Adrenal gland (tissue), 12 donors: Measurements from ENCODE around the gene ADARB2. TPM values are rescaled to one million over a fixed set of nuclear protein-coding genes. Genes with fewer than 3 reads are reported as not detected.

Experiments
- DNase-seq, 7 donors: peaks; one replicate each; pipeline ENCODE4 v3.0.0-alpha.2; 2019 to 2020
- H3K27ac ChIP-seq, 5 donors: fragments of 200-600 bp; sonication (generic) in 4 of 5; 1 replicate in 3 of 5; 2 replicates in 2 of 5; pipeline versions ENCODE4 v1.5.1 to v1.8.0; 2016 to 2020; ENCODE audit warnings: mild to moderate bottlenecking in 1 of 5
- H3K27me3 ChIP-seq: fragments of 200-600 bp; 2 replicates; pipeline ENCODE4 v1.8.0; 2021
- H3K36me3 ChIP-seq, 2 donors: fragments of 200-600 bp; replicated peaks in 1 of 2; 1 replicate in 1 of 2; 2 replicates in 1 of 2; pipeline versions ENCODE4 v1.5.1 to v1.8.0; 2018 to 2022
- H3K4me1 ChIP-seq, 2 donors: fragments of 200-600 bp; replicated peaks in 1 of 2; 1 replicate in 1 of 2; 2 replicates in 1 of 2; pipeline versions ENCODE4 v1.5.1 to v1.8.0; 2018 to 2021
- H3K4me3 ChIP-seq, 4 donors: fragments of 200-600 bp; sonication (generic) in 3 of 4; one replicate each; pipeline ENCODE4 v1.5.1; 2016 to 2018
- H3K9me3 ChIP-seq, 3 donors: fragments of 200-600 bp; sonication (generic) in 1 of 3; replicated peaks in 1 of 3; 1 replicate in 2 of 3; 2 replicates in 1 of 3; pipeline versions ENCODE4 v1.5.1 to v1.8.0; 2016 to 2021
- CTCF ChIP-seq, 6 experiments: fragments of 450-650 bp in 4 of 6; fragments of 200-600 bp in 2 of 6; sonication (generic) in 1 of 6; IDR thresholded peaks; 1 replicate in 5 of 6; 2 replicates in 1 of 6; pipeline versions ENCODE4 v1.5.1 to v1.8.0; 2016 to 2021; ENCODE audit warnings: antibody characterized with exemption in 6 of 6, mild to moderate bottlenecking in 2 of 6, moderate library complexity in 1 of 6
- POLR2A ChIP-seq, 2 donors: fragments of 450-650 bp; IDR thresholded peaks; one replicate each; pipeline ENCODE4 v1.6.1; 2017; ENCODE audit warnings: antibody characterized with exemption in 2 of 2, mild to moderate bottlenecking in 2 of 2, moderate library complexity in 1 of 2
- WGBS, 4 donors: extraction: QIAGEN DNeasy Blood & Tissue Kit in 2 of 4; methylation state at CpG; one replicate each; pipeline versions ENCODE4 v1.1.5 to v1.1.7; 2013 to 2017; 5-methylcytosine and 5-hydroxymethylcytosine counted together
- intact Hi-C, 2 donors: fragments of 100-400 bp; cut with DNase I; formaldehyde crosslinking; loops; one replicate each; pipeline versions ENCODE4 v1.14.1 to v1.15.0; 2022 to 2023
- polyA plus RNA-seq, 3 donors: library from polyadenylated mRNA; stranded (reverse); fragments of 200-250 nt in 2 of 3; fragments of 350-450 nt in 1 of 3; fragmentation: Illumina TruSeq in 1 of 3; extraction: RNeasy Lipid Tissue Mini Kit (QIAGEN cat#74804) in 1 of 3; gene quantifications; one replicate each; pipeline ENCODE4 v1.2.3, GENCODE V29; 2013 to 2014
- total RNA-seq, 9 donors: library from RNA; depleted of rRNA in 4 of 9; stranded (reverse); fragments of >200 nt in 4 of 9; fragments of 120-200 nt in 1 of 9; fragmentation: NEBNext Ultra II Directional in 1 of 9; extraction: Animal tissue kit (Norgen Biotek cat#: 25700) in 1 of 9; gene quantifications; one replicate each; pipeline versions ENCODE4 v1.1.0 to v1.2.4, GENCODE V29; 2013 to 2023
- donor health status: healthy with polysubstance abuse.
- donor health status: Bipolar disorder and iron deficiency.
- donor health status: DM: yes; HTN: yes; CAD: no.
- donor health status: DM: no; HTN: no; CAD: no.
- donor health status: DM: no; HTN: no; CAD: no.
- donor health status: DM: yes; HTN: yes; CAD: no.

Gene ADARB2
- total and polyA plus RNA-seq, 12 donors = 0.14 to 3.1 (median 0.91) TPM

- 72 to 86% (median 82%) methylated on average over 7 of the region's 7 CpGs for WGBS, 4 donors
- TF ChIP-seq CTCF (IDR thresholded peaks at IDR 0.05) = no peak
- no peak for TF ChIP-seq POLR2A (IDR thresholded peaks at IDR 0.05)
- H3K4me1 ChIP-seq = no peaks in the 10 kb centered on the region
- DNase-seq = no peak
- intact Hi-C loops = no loop called here
- no peak overlapping the region for H3K27ac ChIP-seq
- H3K36me3 ChIP-seq = no peaks in the 10 kb centered on the region
- no peaks in the 10 kb centered on the region for H3K27me3 ChIP-seq
- H3K4me3 ChIP-seq = no peak overlapping the region
- no peaks in the 10 kb centered on the region for H3K9me3 ChIP-seq
These were observed 285.4 kb downstream of the ADARB2 start for GRCh38 chr10:1451941-1452340.

GRCh38 chr10:1451362-1451888 lies 285.9 kb downstream of the ADARB2 start:
- intact Hi-C loops = no loop called here
- no peaks in the 10 kb centered on the region for H3K27me3 ChIP-seq
- TF ChIP-seq CTCF (IDR thresholded peaks at IDR 0.05) = no peak
- no peak for TF ChIP-seq POLR2A (IDR thresholded peaks at IDR 0.05)
- no peaks in the 10 kb centered on the region for H3K9me3 ChIP-seq
- H3K36me3 ChIP-seq = no peaks in the 10 kb centered on the region
- H3K27ac ChIP-seq = no peak overlapping the region
- DNase-seq = no peak
- 77 to 82% (median 77%) methylated on average over 4 of the region's 4 CpGs for WGBS, 4 donors
- H3K4me1 ChIP-seq = no peaks in the 10 kb centered on the region
- no peak overlapping the region for H3K4me3 ChIP-seq

- Histone ChIP-seq H3K9me3 (no peaks in the 10 kb centered on the region), H3K4me3 (no peak overlapping the region), H3K4me1 (no peaks in the 10 kb centered on the region), H3K36me3 (no peaks in the 10 kb centered on the region), H3K27me3 (no peaks in the 10 kb centered on the region), H3K27ac (no peak overlapping the region)
- intact Hi-C loops = no loop called here
- DNase-seq = no peak
- WGBS, 4 donors = 36 to 66% (median 53%) methylated on average over 11 to 16 of the region's 16 CpGs
- TF ChIP-seq CTCF (IDR thresholded peaks at IDR 0.05) (no peak), POLR2A (IDR thresholded peaks at IDR 0.05) (no peak)
These were observed 287.6 kb downstream of the ADARB2 start for GRCh38 chr10:1449572-1450205.

- intact Hi-C loops = no loop called here
- Histone ChIP-seq H3K27ac (no peak overlapping the region), H3K36me3 (no peaks in the 10 kb centered on the region), H3K27me3 (no peaks in the 10 kb centered on the region), H3K4me1 (no peaks in the 10 kb centered on the region), H3K9me3 (no peaks in the 10 kb centered on the region), H3K4me3 (no peak overlapping the region)
- TF ChIP-seq POLR2A (IDR thresholded peaks at IDR 0.05) (no peak), CTCF (IDR thresholded peaks at IDR 0.05) (no peak)
- WGBS, 4 donors = 71 to 73% (median 71%) methylated on average over 7 of the region's 7 CpGs
- no peak for DNase-seq
These were observed 288.3 kb downstream of the ADARB2 start for GRCh38 chr10:1449021-1449420.
